ENCODE data around the gene PRR11.

GRCh38 chr17:59105852-59106462 lies 49.6 kb upstream of the PRR11 start:
- TF ChIP-seq CTCF (conservative IDR thresholded peaks at IDR 0.05 in 1 of 2, IDR thresholded peaks at IDR 0.05 in 1 of 2; ENCODE audit: low read depth in 1 of 2, low read length in 2 of 2): no peak
- TF ChIP-seq EZH2 (IDR thresholded peaks at IDR 0.05; ENCODE audit: low read length, missing control alignments): no peak

Measured in fibroblast of lung (primary cell).